OCI-LY3 (cell line): ENCODE data around the gene SLC19A1.

Experiments used
- EZH2phosphoT487 ChIP-seq: fragments of 200-600 bp; shearing (Covaris generic); IDR thresholded peaks from 2 replicates; pipeline ENCODE4 v1.6.1; 2018; ENCODE audit warnings: antibody characterized with exemption, mixed run types, low read depth
- TF ChIP-seq, protein P1 (sequence below): fragments of 200-600, 300-600 bp; sonication (generic); IDR thresholded peaks from 2 replicates; pipeline ENCODE4 v1.5.1; 2014; ENCODE audit warnings: antibody characterized with exemption, low read length, low read depth

DNA sequence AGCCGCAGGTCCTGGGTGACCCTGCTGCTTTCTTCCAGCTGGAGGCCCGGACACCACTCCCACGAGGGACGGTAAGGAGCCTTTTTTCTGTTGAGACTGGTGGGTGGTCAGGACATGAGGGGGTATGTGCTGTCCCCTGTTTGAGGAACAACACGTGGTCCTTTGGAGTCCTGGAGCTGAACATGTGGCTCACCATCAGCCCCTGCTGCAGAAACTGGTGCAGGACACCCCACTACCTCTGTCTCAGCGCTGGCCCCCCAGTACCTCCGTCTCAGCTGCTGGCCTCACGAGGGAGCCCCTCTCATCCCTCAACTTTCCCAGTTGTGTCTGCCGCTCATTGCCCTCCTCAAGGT, 34.7 kb downstream of the SLC19A1 start:
- TF ChIP-seq, protein P1, sequence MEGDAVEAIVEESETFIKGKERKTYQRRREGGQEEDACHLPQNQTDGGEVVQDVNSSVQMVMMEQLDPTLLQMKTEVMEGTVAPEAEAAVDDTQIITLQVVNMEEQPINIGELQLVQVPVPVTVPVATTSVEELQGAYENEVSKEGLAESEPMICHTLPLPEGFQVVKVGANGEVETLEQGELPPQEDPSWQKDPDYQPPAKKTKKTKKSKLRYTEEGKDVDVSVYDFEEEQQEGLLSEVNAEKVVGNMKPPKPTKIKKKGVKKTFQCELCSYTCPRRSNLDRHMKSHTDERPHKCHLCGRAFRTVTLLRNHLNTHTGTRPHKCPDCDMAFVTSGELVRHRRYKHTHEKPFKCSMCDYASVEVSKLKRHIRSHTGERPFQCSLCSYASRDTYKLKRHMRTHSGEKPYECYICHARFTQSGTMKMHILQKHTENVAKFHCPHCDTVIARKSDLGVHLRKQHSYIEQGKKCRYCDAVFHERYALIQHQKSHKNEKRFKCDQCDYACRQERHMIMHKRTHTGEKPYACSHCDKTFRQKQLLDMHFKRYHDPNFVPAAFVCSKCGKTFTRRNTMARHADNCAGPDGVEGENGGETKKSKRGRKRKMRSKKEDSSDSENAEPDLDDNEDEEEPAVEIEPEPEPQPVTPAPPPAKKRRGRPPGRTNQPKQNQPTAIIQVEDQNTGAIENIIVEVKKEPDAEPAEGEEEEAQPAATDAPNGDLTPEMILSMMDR = no peak
- no peak for TF ChIP-seq EZH2phosphoT487
